NT2/D1 (cell line): Measurements from ENCODE around the gene RND2.

Experiments used
- SUZ12 ChIP-seq: IDR thresholded peaks from 2 replicates; pipeline ENCODE4 v1.6.1; 2011; ENCODE audit not compliant: insufficient read length, insufficient read depth; ENCODE audit errors: extremely low read depth
- ZNF274 ChIP-seq: IDR thresholded peaks from 2 replicates; pipeline ENCODE4 v1.6.1; 2011; ENCODE audit warnings: mild to moderate bottlenecking, low read depth, low read length

GRCh38 chr17:43014649-43015542, 10.1 kb upstream of the RND2 start:
- no peak for TF ChIP-seq SUZ12
- no peak for TF ChIP-seq ZNF274
